Ascending aorta (tissue), 2 donors: ENCODE measurements around the gene BCAS1. TPM values are rescaled to one million over a fixed set of nuclear protein-coding genes. Genes with fewer than 3 reads are reported as not detected.

Experiments
- DNase-seq, 2 donors: peaks; one replicate each; pipeline ENCODE4 v3.0.0-alpha.2; 2019; ENCODE audit warnings: low spot score in 2 of 2
- H3K27ac ChIP-seq, 2 donors: fragments of 200-600 bp; sonication (generic); one replicate each; pipeline ENCODE4 v1.5.1; 2016 to 2017; ENCODE audit warnings: mild to moderate bottlenecking in 1 of 2
- H3K27me3 ChIP-seq: fragments of 200-600 bp; sonication (generic); one replicate; pipeline ENCODE4 v1.5.1; 2017
- H3K36me3 ChIP-seq, 2 donors: fragments of 200-600 bp; sonication (generic); one replicate each; pipeline ENCODE4 v1.5.1; 2016
- H3K4me1 ChIP-seq, 2 donors: fragments of 200-600 bp; sonication (generic); one replicate each; pipeline ENCODE4 v1.5.1; 2016 to 2017; ENCODE audit warnings: mild to moderate bottlenecking in 1 of 2
- H3K4me3 ChIP-seq, 2 donors: fragments of 200-600 bp; sonication (generic); one replicate each; pipeline ENCODE4 v1.5.1; 2016 to 2017; ENCODE audit warnings: mild to moderate bottlenecking in 1 of 2
- H3K9me3 ChIP-seq, 2 donors: fragments of 200-600 bp; sonication (generic); one replicate each; pipeline ENCODE4 v1.5.1; 2016
- CTCF ChIP-seq, 3 experiments: fragments of 200-600 bp in 2 of 3; fragments of 450-650 bp in 1 of 3; sonication (generic) in 2 of 3; IDR thresholded peaks; one replicate each; pipeline ENCODE4 v1.5.1; 2016 to 2019; ENCODE audit warnings: antibody characterized with exemption in 3 of 3, mild to moderate bottlenecking in 1 of 3, moderate library complexity in 1 of 3
- intact Hi-C: fragments of 100-400 bp; cut with DNase I; formaldehyde crosslinking; loops from one replicate; pipeline ENCODE4 v1.15.1; 2023
- total RNA-seq: library from RNA; depleted of rRNA; stranded (reverse); fragments of >200 nt; gene quantifications from one replicate; pipeline ENCODE4 v1.1.0, GENCODE V29; 2016

BCAS1 gene
- total RNA-seq, 1 donor from 2014 or later: not detected

- Histone ChIP-seq H3K4me3 (no peak overlapping the region), H3K4me1 (peaks cover 0 to 12% of the 10 kb centered on the region in 2 donors), H3K27ac (peak overlapping the region in 1 of 2 donors; percentile 15), H3K36me3 (no peaks in the 10 kb centered on the region), H3K27me3 (no peaks in the 10 kb centered on the region), H3K9me3 (no peaks in the 10 kb centered on the region)
- TF ChIP-seq CTCF (IDR thresholded peaks at IDR 0.05): no peak
- intact Hi-C loops: no loop called here
- DNase-seq: no peak
Measured at GRCh38 chr20:53940360-53940702, 130.1 kb downstream of the BCAS1 start.

GRCh38 chr20:53939572-53940359, 130.6 kb downstream of the BCAS1 start:
- peak; percentile 77 to 94 for DNase-seq
- peak; percentile 56 to 80 (median 74) for TF ChIP-seq CTCF (IDR thresholded peaks at IDR 0.05)
- Histone ChIP-seq H3K27me3 (no peaks in the 10 kb centered on the region), H3K4me1 (peaks cover 0 to 15% of the 10 kb centered on the region in 2 donors), H3K36me3 (no peaks in the 10 kb centered on the region), H3K9me3 (no peaks in the 10 kb centered on the region), H3K4me3 (no peak overlapping the region), H3K27ac (peak overlapping the region; percentile 12 to 57)
- intact Hi-C loops: loop anchor here (1.0 to 5.0 kb wide), 2 partner anchors 123 to 360 kb away; no protein-coding TSS in a partner anchor

- Histone ChIP-seq H3K9me3 (no peaks in the 10 kb centered on the region), H3K4me3 (no peak overlapping the region), H3K27ac (peak overlapping the region; percentile 12 to 57), H3K4me1 (peaks cover 0 to 15% of the 10 kb centered on the region in 2 donors), H3K36me3 (no peaks in the 10 kb centered on the region), H3K27me3 (no peaks in the 10 kb centered on the region)
- no peak for DNase-seq
- no peak for TF ChIP-seq CTCF (IDR thresholded peaks at IDR 0.05)
- intact Hi-C loops: loop anchor here (1.0 to 5.0 kb wide), 2 partner anchors 123 to 360 kb away; no protein-coding TSS in a partner anchor
Measured at GRCh38 chr20:53939190-53939571, 131.2 kb downstream of the BCAS1 start.

- Histone ChIP-seq H3K36me3 (no peaks in the 10 kb centered on the region), H3K4me3 (no peak overlapping the region), H3K27me3 (no peaks in the 10 kb centered on the region), H3K27ac (no peak overlapping the region), H3K4me1 (peaks cover 0 to 13% of the 10 kb centered on the region in 2 donors), H3K9me3 (no peaks in the 10 kb centered on the region)
- intact Hi-C loops: loop anchor here (1.0 to 5.0 kb wide), 2 partner anchors 124 to 359 kb away; no protein-coding TSS in a partner anchor
- DNase-seq: no peak
- no peak for TF ChIP-seq CTCF (IDR thresholded peaks at IDR 0.05)
Measured at GRCh38 chr20:53938739-53939138, 131.7 kb downstream of the BCAS1 start.

- H3K4me3 ChIP-seq: no peak overlapping the region
- H3K27me3 ChIP-seq: no peaks in the 10 kb centered on the region
- H3K9me3 ChIP-seq: no peaks in the 10 kb centered on the region
- no peaks in the 10 kb centered on the region for H3K36me3 ChIP-seq
- H3K27ac ChIP-seq: no peak overlapping the region
- intact Hi-C loops: loop anchor here (5.0 kb wide), 1 partner anchor 124 kb away; no protein-coding TSS in a partner anchor
- peaks cover 0 to 13% of the 10 kb centered on the region in 2 donors for H3K4me1 ChIP-seq
- DNase-seq: no peak
- no peak for TF ChIP-seq CTCF (IDR thresholded peaks at IDR 0.05)
Measured at GRCh38 chr20:53937929-53938367, 132.4 kb downstream of the BCAS1 start.
